Measurements from ENCODE around the gene ANKS6.

The ANKS6 gene

GRCh38 chr9:98740226-98740881 is 56.0 kb downstream of the ANKS6 start:
- no peak for ATAC-seq (replicated peaks)
- peaks cover 17% of the 10 kb centered on the region for H3K36me3 Mint-ChIP-seq (ENCODE audit: insufficient read depth)
- H3K9me3 Mint-ChIP-seq, result no peaks in the 10 kb centered on the region
- H3K4me1 Mint-ChIP-seq (ENCODE audit: low read depth in 2 of 2), result no peaks in the 10 kb centered on the region
- no peaks in the 10 kb centered on the region for H3K27me3 Mint-ChIP-seq
- no peak for DNase-seq
- no peak overlapping the region for H3K27ac Mint-ChIP-seq
- H3K4me3 Mint-ChIP-seq, result no peak overlapping the region

- Mint-ChIP-seq H3K4me1 (ENCODE audit: low read depth in 2 of 2) (no peaks in the 10 kb centered on the region), H3K36me3 (ENCODE audit: insufficient read depth) (peaks cover 19% of the 10 kb centered on the region), H3K27ac (no peak overlapping the region), H3K9me3 (no peaks in the 10 kb centered on the region), H3K27me3 (no peaks in the 10 kb centered on the region), H3K4me3 (no peak overlapping the region)
- no peak for DNase-seq
- ATAC-seq (replicated peaks), result no peak
Observed at GRCh38 chr9:98738741-98739140, 57.6 kb downstream of the ANKS6 start.

- no peaks in the 10 kb centered on the region for H3K27me3 Mint-ChIP-seq
- no peak overlapping the region for H3K4me3 Mint-ChIP-seq
- H3K36me3 Mint-ChIP-seq (ENCODE audit: insufficient read depth), result peaks cover 12% of the 10 kb centered on the region
- H3K9me3 Mint-ChIP-seq, result no peaks in the 10 kb centered on the region
- DNase-seq (no peak), ATAC-seq (replicated peaks) (no peak)
- no peak overlapping the region for H3K27ac Mint-ChIP-seq
- H3K4me1 Mint-ChIP-seq (ENCODE audit: low read depth in 2 of 2), result no peaks in the 10 kb centered on the region
Observed at GRCh38 chr9:98736226-98736625, 60.1 kb downstream of the ANKS6 start.

GRCh38 chr9:98732801-98733200 is 63.6 kb downstream of the ANKS6 start:
- ATAC-seq (replicated peaks) (no peak), DNase-seq (no peak)
- Mint-ChIP-seq H3K27me3 (peaks cover 9 to 10% of the 10 kb centered on the region in 2 donors), H3K36me3 (ENCODE audit: insufficient read depth) (peaks cover 12% of the 10 kb centered on the region), H3K4me1 (ENCODE audit: low read depth in 2 of 2) (no peaks in the 10 kb centered on the region), H3K4me3 (no peak overlapping the region), H3K27ac (no peak overlapping the region), H3K9me3 (no peaks in the 10 kb centered on the region)

GRCh38 chr9:98732091-98732490 is 64.3 kb downstream of the ANKS6 start:
- H3K4me1 Mint-ChIP-seq (ENCODE audit: low read depth in 2 of 2), result no peaks in the 10 kb centered on the region
- DNase-seq, result no peak
- ATAC-seq (replicated peaks), result no peak
- H3K27me3 Mint-ChIP-seq, result peaks cover 10 to 13% of the 10 kb centered on the region in 2 donors
- no peak overlapping the region for H3K4me3 Mint-ChIP-seq
- no peak overlapping the region for H3K27ac Mint-ChIP-seq
- H3K9me3 Mint-ChIP-seq, result no peaks in the 10 kb centered on the region
- peaks cover 8% of the 10 kb centered on the region for H3K36me3 Mint-ChIP-seq (ENCODE audit: insufficient read depth)

GRCh38 chr9:98730871-98731270 is 65.5 kb downstream of the ANKS6 start:
- Mint-ChIP-seq H3K36me3 (ENCODE audit: insufficient read depth) (peaks cover 4% of the 10 kb centered on the region), H3K4me1 (ENCODE audit: low read depth in 2 of 2) (peaks cover 0 to 1% of the 10 kb centered on the region in 2 donors), H3K27ac (no peak overlapping the region), H3K27me3 (peaks cover 15 to 24% of the 10 kb centered on the region in 2 donors), H3K9me3 (no peaks in the 10 kb centered on the region), H3K4me3 (no peak overlapping the region)
- ATAC-seq (replicated peaks), result no peak
- no peak for DNase-seq

GRCh38 chr9:98728500-98728899 is 67.9 kb downstream of the ANKS6 start:
- DNase-seq, result no peak
- H3K27ac Mint-ChIP-seq, result no peak overlapping the region
- no peaks in the 10 kb centered on the region for H3K36me3 Mint-ChIP-seq (ENCODE audit: insufficient read depth)
- H3K4me3 Mint-ChIP-seq, result no peak overlapping the region
- H3K4me1 Mint-ChIP-seq (ENCODE audit: low read depth in 2 of 2), result peaks cover 0 to 1% of the 10 kb centered on the region in 2 donors
- no peaks in the 10 kb centered on the region for H3K9me3 Mint-ChIP-seq
- ATAC-seq (replicated peaks), result no peak
- peaks cover 27 to 35% of the 10 kb centered on the region in 2 donors for H3K27me3 Mint-ChIP-seq

GRCh38 chr9:98727428-98727827 is 68.9 kb downstream of the ANKS6 start:
- H3K4me1 Mint-ChIP-seq (ENCODE audit: low read depth in 2 of 2), result peaks cover 0 to 1% of the 10 kb centered on the region in 2 donors
- no peaks in the 10 kb centered on the region for H3K36me3 Mint-ChIP-seq (ENCODE audit: insufficient read depth)
- H3K4me3 Mint-ChIP-seq, result no peak overlapping the region
- peaks cover 36 to 46% of the 10 kb centered on the region in 2 donors for H3K27me3 Mint-ChIP-seq
- H3K27ac Mint-ChIP-seq, result no peak overlapping the region
- ATAC-seq (replicated peaks) (no peak), DNase-seq (no peak)
- no peaks in the 10 kb centered on the region for H3K9me3 Mint-ChIP-seq

- peaks cover 0 to 1% of the 10 kb centered on the region in 2 donors for H3K4me1 Mint-ChIP-seq (ENCODE audit: low read depth in 2 of 2)
- ATAC-seq (replicated peaks) (no peak), DNase-seq (no peak)
- H3K9me3 Mint-ChIP-seq, result no peaks in the 10 kb centered on the region
- no peaks in the 10 kb centered on the region for H3K36me3 Mint-ChIP-seq (ENCODE audit: insufficient read depth)
- peaks cover 40 to 53% of the 10 kb centered on the region in 2 donors for H3K27me3 Mint-ChIP-seq
- H3K27ac Mint-ChIP-seq, result no peak overlapping the region
- H3K4me3 Mint-ChIP-seq, result no peak overlapping the region
Observed at GRCh38 chr9:98726735-98727134, 69.6 kb downstream of the ANKS6 start.

GRCh38 chr9:98724810-98725530 is 71.4 kb downstream of the ANKS6 start:
- Mint-ChIP-seq H3K4me3 (no peak overlapping the region), H3K4me1 (ENCODE audit: low read depth in 2 of 2) (peaks cover 0 to 1% of the 10 kb centered on the region in 2 donors), H3K27me3 (peaks cover 45 to 59% of the 10 kb centered on the region in 2 donors), H3K27ac (no peak overlapping the region), H3K9me3 (no peaks in the 10 kb centered on the region), H3K36me3 (ENCODE audit: insufficient read depth) (no peaks in the 10 kb centered on the region)
- ATAC-seq (replicated peaks) (no peak), DNase-seq (no peak)

GRCh38 chr9:98721643-98722042 is 74.7 kb downstream of the ANKS6 start:
- H3K4me3 Mint-ChIP-seq, result no peak overlapping the region
- DNase-seq (no peak), ATAC-seq (replicated peaks) (no peak)
- H3K27me3 Mint-ChIP-seq, result peaks cover 40 to 41% of the 10 kb centered on the region in 2 donors
- no peaks in the 10 kb centered on the region for H3K36me3 Mint-ChIP-seq (ENCODE audit: insufficient read depth)
- no peaks in the 10 kb centered on the region for H3K4me1 Mint-ChIP-seq (ENCODE audit: low read depth in 2 of 2)
- H3K27ac Mint-ChIP-seq, result no peak overlapping the region
- no peaks in the 10 kb centered on the region for H3K9me3 Mint-ChIP-seq

GRCh38 chr9:98720402-98720801 is 76.0 kb downstream of the ANKS6 start:
- H3K36me3 Mint-ChIP-seq (ENCODE audit: insufficient read depth), result no peaks in the 10 kb centered on the region
- no peak for DNase-seq
- H3K4me3 Mint-ChIP-seq, result no peak overlapping the region
- peaks cover 46 to 50% of the 10 kb centered on the region in 2 donors for H3K27me3 Mint-ChIP-seq
- no peaks in the 10 kb centered on the region for H3K9me3 Mint-ChIP-seq
- no peak overlapping the region for H3K27ac Mint-ChIP-seq
- no peaks in the 10 kb centered on the region for H3K4me1 Mint-ChIP-seq (ENCODE audit: low read depth in 2 of 2)
- ATAC-seq (replicated peaks), result no peak

GRCh38 chr9:98719055-98719454 is 77.3 kb downstream of the ANKS6 start:
- H3K36me3 Mint-ChIP-seq (ENCODE audit: insufficient read depth), result no peaks in the 10 kb centered on the region

GRCh38 chr9:98714833-98715232 is 81.5 kb downstream of the ANKS6 start:
- ATAC-seq (replicated peaks), result no peak
- Mint-ChIP-seq H3K36me3 (ENCODE audit: insufficient read depth) (no peaks in the 10 kb centered on the region), H3K27ac (no peak overlapping the region), H3K4me3 (no peak overlapping the region), H3K27me3 (peaks cover 44 to 47% of the 10 kb centered on the region in 2 donors), H3K4me1 (ENCODE audit: low read depth in 2 of 2) (no peaks in the 10 kb centered on the region), H3K9me3 (no peaks in the 10 kb centered on the region)
- no peak for DNase-seq

More at GRCh38 chr9:98719055-98719454, 77.3 kb downstream of the ANKS6 start:
- peaks cover 48 to 50% of the 10 kb centered on the region in 2 donors for H3K27me3 Mint-ChIP-seq
- H3K27ac Mint-ChIP-seq, result no peak overlapping the region
- no peak overlapping the region for H3K4me3 Mint-ChIP-seq
- H3K4me1 Mint-ChIP-seq (ENCODE audit: low read depth in 2 of 2), result no peaks in the 10 kb centered on the region
- DNase-seq (no peak), ATAC-seq (replicated peaks) (no peak)
- H3K9me3 Mint-ChIP-seq, result no peaks in the 10 kb centered on the region

All from effector memory CD8-positive, alpha-beta T cell (primary cell).